ENCODE data around the gene OR2T11.
"Not testable (repeated sequence)": the region's sequence is repeated elsewhere in the genome, so short reads cannot be mapped to it uniquely, and the experiment has no call there.

Gene OR2T11

DNA sequence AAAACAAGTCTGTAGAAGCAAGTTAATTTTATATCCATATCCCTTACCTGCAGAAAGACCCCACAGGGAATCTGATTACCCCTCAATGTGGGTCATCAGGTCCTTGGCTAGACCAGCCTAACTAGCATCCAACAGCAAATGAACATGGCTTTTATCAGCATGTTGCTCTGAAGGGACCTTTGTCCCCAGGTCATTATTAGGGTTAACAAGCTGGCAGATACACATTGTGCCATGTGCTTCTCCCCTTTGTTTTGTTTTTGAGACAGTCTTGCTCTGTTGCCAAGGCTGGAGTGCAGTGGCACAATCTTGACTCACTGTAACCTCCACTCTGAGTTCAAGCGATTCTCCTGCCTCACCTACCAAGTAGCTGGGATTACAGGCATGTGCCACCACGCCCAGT is at the start of gene OR2T11:
Gene OR2T11 (minus strand): TSS at position 101 of the 400 bp plus-strand sequence. CDS start 7,963 bp downstream, outside the sequence.
- H3K9me3 ChIP-seq (ENCODE audit: insufficient read depth, low read depth, low read length), result peaks cover 21% of the 10 kb centered on the region
- not testable (repeated sequence) for H3K4me3 ChIP-seq (ENCODE audit: low read length); H3K4me1 ChIP-seq (ENCODE audit: insufficient read depth, low read length); H3K36me3 ChIP-seq (ENCODE audit: insufficient read depth, low read depth, low read length); H3K27me3 ChIP-seq (ENCODE audit: insufficient read depth, low read length); H3K27ac ChIP-seq (ENCODE audit: low read length); H3K9ac ChIP-seq (ENCODE audit: low read depth, low read length)

DNA sequence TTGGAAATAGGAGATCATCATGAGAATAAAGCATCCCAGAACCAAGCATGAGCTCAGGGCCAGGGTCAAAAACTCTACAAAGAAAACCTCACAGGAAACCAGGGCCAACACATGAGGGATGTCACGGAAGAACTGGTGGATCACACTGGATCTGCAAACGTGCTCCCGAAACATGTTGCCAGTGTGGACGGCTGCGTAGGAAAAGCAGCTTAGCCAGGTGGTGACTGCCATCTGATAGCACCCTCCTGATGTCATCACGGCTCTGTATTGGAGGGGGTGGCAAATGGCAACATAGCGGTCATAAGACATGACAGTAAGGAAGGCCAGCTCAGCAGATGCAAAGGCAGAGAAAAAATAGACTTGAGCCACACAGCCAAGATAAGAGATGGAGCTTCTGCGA is 46.8 kb upstream of the OR2T11 start:
- peaks cover 77% of the 10 kb centered on the region for H3K9me3 ChIP-seq (ENCODE audit: insufficient read depth, low read depth, low read length)
- H3K9ac ChIP-seq (ENCODE audit: low read depth, low read length), result no peak overlapping the region
- H3K4me3 ChIP-seq (ENCODE audit: low read length), result no peak overlapping the region; the same call in 1 of the 2 replicates
- no peaks in the 10 kb centered on the region for H3K36me3 ChIP-seq (ENCODE audit: insufficient read depth, low read depth, low read length)
- no peaks in the 10 kb centered on the region for H3K27me3 ChIP-seq (ENCODE audit: insufficient read depth, low read length)
- no peaks in the 10 kb centered on the region for H3K4me1 ChIP-seq (ENCODE audit: insufficient read depth, low read length)
- no peak overlapping the region for H3K27ac ChIP-seq (ENCODE audit: low read length)

DNA sequence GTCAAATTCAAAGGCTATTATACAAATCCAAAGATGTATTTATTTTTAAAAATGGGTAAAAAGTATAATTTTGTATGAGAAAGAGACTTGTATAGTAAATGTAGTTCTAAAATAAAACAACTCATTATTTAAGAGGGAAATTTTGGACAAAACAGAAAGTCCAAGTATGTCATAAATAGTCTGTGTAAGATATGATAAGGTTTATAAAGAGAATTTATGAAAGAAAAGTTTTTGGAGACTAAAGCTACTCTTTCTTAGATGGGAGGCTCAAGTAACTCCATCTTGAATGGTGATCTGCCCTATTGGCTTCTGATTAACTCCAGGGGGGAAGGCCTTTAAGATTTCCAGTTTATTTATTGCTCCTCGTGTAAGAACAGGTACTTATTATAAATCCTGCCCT is 35.1 kb upstream of the OR2T11 start:
- no peaks in the 10 kb centered on the region for H3K27me3 ChIP-seq (ENCODE audit: insufficient read depth, low read length)
- H3K36me3 ChIP-seq (ENCODE audit: insufficient read depth, low read depth, low read length), result no peaks in the 10 kb centered on the region
- H3K4me3 ChIP-seq (ENCODE audit: low read length), result no peak overlapping the region
- no peak overlapping the region for H3K9ac ChIP-seq (ENCODE audit: low read depth, low read length)
- H3K9me3 ChIP-seq (ENCODE audit: insufficient read depth, low read depth, low read length), result peaks cover 79% of the 10 kb centered on the region
- H3K4me1 ChIP-seq (ENCODE audit: insufficient read depth, low read length), result no peaks in the 10 kb centered on the region
- H3K27ac ChIP-seq (ENCODE audit: low read length), result no peak overlapping the region

GRCh38 chr1:248663453-248664328 is 28.8 kb upstream of the OR2T11 start:
- H3K9ac ChIP-seq (ENCODE audit: low read depth, low read length); H3K27me3 ChIP-seq (ENCODE audit: insufficient read depth, low read length); H3K4me1 ChIP-seq (ENCODE audit: insufficient read depth, low read length); H3K27ac ChIP-seq (ENCODE audit: low read length); H3K36me3 ChIP-seq (ENCODE audit: insufficient read depth, low read depth, low read length); H3K4me3 ChIP-seq (ENCODE audit: low read length): not testable (repeated sequence)
- H3K9me3 ChIP-seq (ENCODE audit: insufficient read depth, low read depth, low read length), result peaks cover 60% of the 10 kb centered on the region

DNA sequence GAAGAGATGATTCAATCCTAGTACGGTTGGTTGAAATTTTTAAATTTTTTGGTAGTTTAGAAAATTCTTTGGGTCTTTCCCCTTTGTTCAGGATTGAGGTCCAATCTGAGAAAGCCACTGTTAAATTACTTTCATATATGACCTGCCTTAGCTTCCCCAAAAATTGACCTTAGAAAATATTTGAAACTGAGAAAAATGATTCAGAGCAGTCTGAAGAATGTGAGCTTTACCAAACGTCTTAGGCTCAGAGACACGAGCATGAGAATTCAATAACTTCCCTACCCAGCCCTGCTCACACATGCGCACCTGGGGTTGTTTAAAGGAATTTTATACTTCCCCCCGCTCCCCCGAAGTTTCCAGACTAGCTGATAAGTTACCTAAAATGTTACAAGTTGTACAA is 21.9 kb upstream of the OR2T11 start:
- H3K9ac ChIP-seq (ENCODE audit: low read depth, low read length); H3K27ac ChIP-seq (ENCODE audit: low read length); H3K4me3 ChIP-seq (ENCODE audit: low read length); H3K4me1 ChIP-seq (ENCODE audit: insufficient read depth, low read length); H3K27me3 ChIP-seq (ENCODE audit: insufficient read depth, low read length); H3K36me3 ChIP-seq (ENCODE audit: insufficient read depth, low read depth, low read length): not testable (repeated sequence)
- H3K9me3 ChIP-seq (ENCODE audit: insufficient read depth, low read depth, low read length), result peaks cover 27% of the 10 kb centered on the region

DNA sequence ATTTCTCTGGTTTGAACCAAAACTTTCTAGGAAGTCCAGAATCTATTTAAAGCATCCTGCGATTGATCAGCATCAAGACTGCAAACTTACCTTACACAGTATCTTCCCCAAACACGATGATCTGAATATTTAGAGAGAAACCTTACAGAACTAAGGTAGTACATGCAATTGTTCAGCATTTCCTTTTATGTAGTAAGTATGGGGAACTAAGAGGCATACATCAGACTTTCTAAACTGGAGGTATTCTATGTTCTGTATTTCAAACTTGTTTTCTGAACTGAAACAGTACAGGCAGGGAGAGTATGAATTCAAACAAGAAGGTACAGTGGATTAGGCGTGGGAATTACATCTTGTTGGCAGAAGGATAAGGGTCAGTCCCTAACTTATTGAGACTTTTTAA is 20.5 kb upstream of the OR2T11 start, which contains the start of gene OR2T27:
Gene OR2T27 (minus strand): TSS at position 175 of the 400 bp plus-strand sequence. CDS start 4,644 bp downstream, outside the sequence.
- not testable (repeated sequence) for H3K9ac ChIP-seq (ENCODE audit: low read depth, low read length); H3K4me1 ChIP-seq (ENCODE audit: insufficient read depth, low read length); H3K27me3 ChIP-seq (ENCODE audit: insufficient read depth, low read length); H3K4me3 ChIP-seq (ENCODE audit: low read length); H3K27ac ChIP-seq (ENCODE audit: low read length); H3K36me3 ChIP-seq (ENCODE audit: insufficient read depth, low read depth, low read length)
- H3K9me3 ChIP-seq (ENCODE audit: insufficient read depth, low read depth, low read length), result peaks cover 14% of the 10 kb centered on the region

GRCh38 chr1:248648770-248649536 is 14.1 kb upstream of the OR2T11 start:
- not testable (repeated sequence) for H3K27ac ChIP-seq (ENCODE audit: low read length); H3K9ac ChIP-seq (ENCODE audit: low read depth, low read length); H3K4me1 ChIP-seq (ENCODE audit: insufficient read depth, low read length); H3K4me3 ChIP-seq (ENCODE audit: low read length); H3K27me3 ChIP-seq (ENCODE audit: insufficient read depth, low read length); H3K36me3 ChIP-seq (ENCODE audit: insufficient read depth, low read depth, low read length)
- H3K9me3 ChIP-seq (ENCODE audit: insufficient read depth, low read depth, low read length), result peaks cover 17% of the 10 kb centered on the region

- H3K4me1 ChIP-seq (ENCODE audit: insufficient read depth, low read length); H3K9ac ChIP-seq (ENCODE audit: low read depth, low read length); H3K27me3 ChIP-seq (ENCODE audit: insufficient read depth, low read length); H3K36me3 ChIP-seq (ENCODE audit: insufficient read depth, low read depth, low read length); H3K9me3 ChIP-seq (ENCODE audit: insufficient read depth, low read depth, low read length); H3K27ac ChIP-seq (ENCODE audit: low read length); H3K4me3 ChIP-seq (ENCODE audit: low read length): not testable (repeated sequence)
Observed at GRCh38 chr1:248645178-248645577, 10.3 kb upstream of the OR2T11 start, which contains the start of gene OR2T35. Gene OR2T35, minus strand, starts transcription at chr1:248645278. Its CDS starts 6,020 bp downstream, at chr1:248639258.

DNA sequence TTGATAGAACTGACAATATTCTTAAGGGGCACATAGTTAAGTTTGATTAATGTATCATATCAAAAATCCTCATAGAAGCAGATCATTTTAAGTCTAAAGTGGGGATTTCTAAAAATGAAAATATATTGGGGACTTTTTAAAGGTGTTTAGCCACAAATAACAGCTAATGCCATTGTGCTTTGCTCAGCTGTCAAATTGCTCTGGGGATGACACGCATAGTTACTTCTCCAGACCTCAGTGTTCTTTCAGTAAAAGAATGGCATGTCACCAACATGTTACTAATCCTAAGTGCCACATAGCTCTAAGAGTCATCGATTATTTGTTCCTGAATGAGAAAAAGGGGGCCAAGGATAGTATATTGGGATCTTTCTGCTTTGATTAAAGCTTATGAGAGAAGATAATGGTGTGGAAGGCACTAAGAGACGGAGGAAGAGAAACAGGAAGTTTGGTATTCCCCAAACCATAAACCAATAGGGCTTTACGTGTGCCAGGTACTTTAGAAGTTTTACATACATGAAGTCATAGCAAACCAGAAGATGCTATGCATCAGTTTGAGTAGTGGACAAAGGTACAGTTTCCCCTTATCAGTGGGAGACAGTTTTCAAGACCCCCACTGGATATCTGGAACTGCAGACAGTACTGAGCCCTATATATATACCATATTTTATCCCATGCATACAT is 8.2 kb upstream of the OR2T11 start:
- H3K4me1 ChIP-seq (ENCODE audit: insufficient read depth, low read length); H3K9me3 ChIP-seq (ENCODE audit: insufficient read depth, low read depth, low read length); H3K36me3 ChIP-seq (ENCODE audit: insufficient read depth, low read depth, low read length); H3K9ac ChIP-seq (ENCODE audit: low read depth, low read length); H3K27ac ChIP-seq (ENCODE audit: low read length); H3K27me3 ChIP-seq (ENCODE audit: insufficient read depth, low read length); H3K4me3 ChIP-seq (ENCODE audit: low read length): not testable (repeated sequence)

DNA sequence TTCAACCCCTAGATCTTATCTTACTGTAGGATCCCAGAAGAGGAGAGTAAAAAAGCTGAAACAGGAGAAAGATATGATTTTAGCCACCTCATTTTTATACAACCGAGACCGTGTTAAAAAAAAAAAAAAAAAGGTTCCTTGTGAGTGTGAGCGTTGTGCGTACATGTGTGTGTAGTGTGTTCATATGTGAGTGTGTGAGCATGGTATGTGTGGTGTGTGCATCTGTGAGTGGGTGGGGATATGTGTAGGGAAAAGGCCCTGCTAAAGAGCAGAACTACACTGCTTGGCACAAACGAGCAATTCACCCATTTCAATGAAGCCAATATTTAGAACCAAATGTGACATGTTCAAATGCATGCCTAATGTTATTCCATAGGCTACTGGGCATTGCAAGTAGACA is 6.7 kb upstream of the OR2T11 start:
- not testable (repeated sequence) for H3K9ac ChIP-seq (ENCODE audit: low read depth, low read length); H3K9me3 ChIP-seq (ENCODE audit: insufficient read depth, low read depth, low read length); H3K4me1 ChIP-seq (ENCODE audit: insufficient read depth, low read length); H3K27ac ChIP-seq (ENCODE audit: low read length); H3K4me3 ChIP-seq (ENCODE audit: low read length); H3K36me3 ChIP-seq (ENCODE audit: insufficient read depth, low read depth, low read length); H3K27me3 ChIP-seq (ENCODE audit: insufficient read depth, low read length)

- H3K4me1 ChIP-seq (ENCODE audit: insufficient read depth, low read length); H3K27ac ChIP-seq (ENCODE audit: low read length); H3K4me3 ChIP-seq (ENCODE audit: low read length); H3K27me3 ChIP-seq (ENCODE audit: insufficient read depth, low read length); H3K9ac ChIP-seq (ENCODE audit: low read depth, low read length); H3K36me3 ChIP-seq (ENCODE audit: insufficient read depth, low read depth, low read length); H3K9me3 ChIP-seq (ENCODE audit: insufficient read depth, low read depth, low read length): not testable (repeated sequence)
Observed at GRCh38 chr1:248640906-248641305, 6.0 kb upstream of the OR2T11 start.

Measured in iPS-20b (cell line).